Measurements from ENCODE around the gene DENND10. TPM values are rescaled to one million over a fixed set of nuclear protein-coding genes. Genes with fewer than 3 reads are reported as not detected.

The DENND10 gene
- total and polyA plus RNA-seq, 2 donors (not counting 3 experiments of a cell fraction or from before 2014, with no cell fraction given), result 39.1 to 50.1 TPM

GRCh38 chr10:119087271-119087882, 16.5 kb upstream of the DENND10 start:
- FAIRE-seq (no peak), DNase-seq (ENCODE audit: low read depth, low spot score) (no peak)
- H4K20me1 ChIP-seq (replicated peaks; ENCODE audit: control insufficient read depth, extremely low read depth, insufficient read depth, low read length), result no peaks in the 10 kb centered on the region
- no peak overlapping the region for H2AFZ ChIP-seq (ENCODE audit: low read depth, low read length)
- intact Hi-C loops (cut with micrococcal nuclease) (no loop called here), dilution Hi-C loops (cut with MboI; ENCODE audit: extremely low pct_ligation_motif_present, low sequenced_read_pairs) (no loop called here)
- TF ChIP-seq MAX (IDR thresholded peaks at IDR 0.05; ENCODE audit: insufficient read depth, insufficient read length), result no peak
- no peak for TF ChIP-seq GATA2 (IDR thresholded peaks at IDR 0.05; ENCODE audit: insufficient read depth, insufficient read length, low read depth, low read length)
- no TSS peak for BruUV-seq (replicated peaks)
- ChIA-PET POLR2A (no interaction called here), CTCF (no interaction called here)
- H3K9me1 ChIP-seq (replicated peaks; ENCODE audit: control insufficient read depth, extremely low read depth, insufficient read depth, low read length), result no peaks in the 10 kb centered on the region
- H3K27me3 ChIP-seq (ENCODE audit: control insufficient read depth in 2 of 2, insufficient read depth in 2 of 2, low read length in 2 of 2), result peaks cover 2 to 5% of the 10 kb centered on the region in 2 experiments
- no peak overlapping the region for H3K27ac ChIP-seq (ENCODE audit: insufficient read depth, low read depth, low read length)
- H3K79me2 ChIP-seq (ENCODE audit: control insufficient read depth, insufficient read depth, low read length), result no peaks in the 10 kb centered on the region
- H3K36me3 ChIP-seq (ENCODE audit: control insufficient read depth in 2 of 2, extremely low read depth in 1 of 2, insufficient read depth in 2 of 2, low read length in 2 of 2), result no peaks in the 10 kb centered on the region
- H3K4me2 ChIP-seq (ENCODE audit: insufficient read depth, low read length), result no peak overlapping the region
- H3K4me1 ChIP-seq (ENCODE audit: control insufficient read depth, extremely low read depth, insufficient read depth, low read length), result no peaks in the 10 kb centered on the region
- no peaks in the 10 kb centered on the region for H3K9me3 ChIP-seq (replicated peaks; ENCODE audit: control insufficient read depth, insufficient read depth, low read length)
- no peak overlapping the region for H3K4me3 ChIP-seq (replicated peaks in 1 of 3; ENCODE audit: insufficient read depth in 1 of 3, low read depth in 1 of 3, low read length in 3 of 3)
- no peak overlapping the region for H3K9ac ChIP-seq (replicated peaks; ENCODE audit: extremely low read depth, insufficient read depth, low read length)

GRCh38 chr10:119090026-119090795, 13.7 kb upstream of the DENND10 start:
- FAIRE-seq, result no peak
- no peaks in the 10 kb centered on the region for H3K9me1 ChIP-seq (replicated peaks; ENCODE audit: control insufficient read depth, extremely low read depth, insufficient read depth, low read length)
- no peaks in the 10 kb centered on the region for H3K4me1 ChIP-seq (ENCODE audit: control insufficient read depth, extremely low read depth, insufficient read depth, low read length)
- ChIA-PET CTCF (interaction anchor here (1.1 kb wide), 1 partner anchor 782 kb away, joined by 3 read pairs; the partner anchor contains the start of gene MCMBP), POLR2A (interaction anchor here (0.6 kb wide), 1 partner anchor 402 kb away, joined by 3 read pairs; no protein-coding TSS in a partner anchor)
- intact Hi-C loops (cut with micrococcal nuclease), result no loop called here
- no peak overlapping the region for H3K9ac ChIP-seq (replicated peaks; ENCODE audit: extremely low read depth, insufficient read depth, low read length)
- no peaks in the 10 kb centered on the region for H3K9me3 ChIP-seq (replicated peaks; ENCODE audit: control insufficient read depth, insufficient read depth, low read length)
- no peak overlapping the region for H3K27ac ChIP-seq (ENCODE audit: insufficient read depth, low read depth, low read length)
- no peak overlapping the region for H3K4me3 ChIP-seq (replicated peaks in 1 of 3; ENCODE audit: insufficient read depth in 1 of 3, low read depth in 1 of 3, low read length in 3 of 3)
- no TSS peak for BruUV-seq (replicated peaks)
- TF ChIP-seq POLR2AphosphoS5 (IDR thresholded peaks at IDR 0.05; ENCODE audit: insufficient read depth, low read depth, low read length), result no peak
- TF ChIP-seq FOS (IDR thresholded peaks at IDR 0.05; ENCODE audit: borderline replicate concordance, insufficient read depth, low read length), result no peak
- TF ChIP-seq GATA2 (IDR thresholded peaks at IDR 0.05; ENCODE audit: insufficient read depth, insufficient read length, low read depth, low read length), result no peak
- TF ChIP-seq MYC (IDR thresholded peaks at IDR 0.05; ENCODE audit: low read depth, low read length), result no peak
- no peak for TF ChIP-seq POLR2A (IDR thresholded peaks at IDR 0.05; ENCODE audit: low read depth, low read length)
- TF ChIP-seq JUN (IDR thresholded peaks at IDR 0.05; ENCODE audit: borderline replicate concordance, insufficient read depth, insufficient read length, low read depth), result no peak
- TF ChIP-seq EZH2 (IDR thresholded peaks at IDR 0.05; ENCODE audit: borderline replicate concordance, low read depth, low read length, severe bottlenecking), result no peak
- TF ChIP-seq CTCF (IDR thresholded peaks at IDR 0.05; ENCODE audit: extremely low read depth in 1 of 2, insufficient read depth in 1 of 2, low read depth in 1 of 2, low read length in 2 of 2), result no peak
- no peak for TF ChIP-seq MAX (IDR thresholded peaks at IDR 0.05; ENCODE audit: insufficient read depth, insufficient read length)
- no peaks in the 10 kb centered on the region for H3K79me2 ChIP-seq (ENCODE audit: control insufficient read depth, insufficient read depth, low read length)
- no peak for DNase-seq (ENCODE audit: low read depth, low spot score)
- peaks cover 2 to 5% of the 10 kb centered on the region in 2 experiments for H3K27me3 ChIP-seq (ENCODE audit: control insufficient read depth in 2 of 2, insufficient read depth in 2 of 2, low read length in 2 of 2)
- dilution Hi-C loops (cut with MboI; ENCODE audit: extremely low pct_ligation_motif_present, low sequenced_read_pairs), result no loop called here
- no peak overlapping the region for H2AFZ ChIP-seq (ENCODE audit: low read depth, low read length)
- no peaks in the 10 kb centered on the region for H4K20me1 ChIP-seq (replicated peaks; ENCODE audit: control insufficient read depth, extremely low read depth, insufficient read depth, low read length)
- H3K36me3 ChIP-seq (ENCODE audit: control insufficient read depth in 2 of 2, extremely low read depth in 1 of 2, insufficient read depth in 2 of 2, low read length in 2 of 2), result no peaks in the 10 kb centered on the region
- H3K4me2 ChIP-seq (ENCODE audit: insufficient read depth, low read length), result no peak overlapping the region
